ENCODE measurements around the gene KIF7.

DNA sequence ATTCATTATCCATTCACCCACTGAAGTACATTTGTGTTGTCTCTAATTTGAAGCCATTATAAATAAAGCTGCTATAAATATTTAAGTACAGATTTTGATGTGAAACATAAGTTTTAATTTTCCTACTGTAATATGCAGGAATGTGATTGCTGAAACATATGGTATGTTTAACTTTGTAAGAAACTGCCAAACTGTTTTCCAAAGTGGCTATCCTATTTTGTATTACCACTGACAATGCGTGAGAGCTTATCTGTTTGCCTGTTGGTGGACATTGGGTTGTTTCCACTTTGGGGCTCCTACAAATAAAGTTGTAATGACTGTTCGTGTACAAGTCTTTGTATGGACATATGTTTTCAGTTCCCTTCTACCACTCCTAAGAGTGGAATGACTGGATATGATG, 37.8 kb upstream of the KIF7 start:
- TF ChIP-seq CREB1 (IDR thresholded peaks at IDR 0.05; ENCODE audit: low read depth): no peak
- no peak for TF ChIP-seq TAF1 (IDR thresholded peaks at IDR 0.05; ENCODE audit: low read depth)
- TF ChIP-seq, protein P1, sequence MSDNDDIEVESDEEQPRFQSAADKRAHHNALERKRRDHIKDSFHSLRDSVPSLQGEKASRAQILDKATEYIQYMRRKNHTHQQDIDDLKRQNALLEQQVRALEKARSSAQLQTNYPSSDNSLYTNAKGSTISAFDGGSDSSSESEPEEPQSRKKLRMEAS (IDR thresholded peaks at IDR 0.05): no peak
- TF ChIP-seq FOXM1 (IDR thresholded peaks at IDR 0.05; ENCODE audit: borderline replicate concordance, low read depth): no peak
- TF ChIP-seq EP300 (IDR thresholded peaks at IDR 0.05; ENCODE audit: borderline replicate concordance): no peak
- TF ChIP-seq RAD21 (IDR thresholded peaks at IDR 0.05; ENCODE audit: low read depth): no peak
